Measurements from ENCODE around the gene LRRC45.

Gene LRRC45

GRCh38 chr17:82062076-82062983 lies 39.2 kb downstream of the LRRC45 start:
- no peak for ATAC-seq
- TF ChIP-seq CSDC2 (CRISPR knock-in tag; IDR thresholded peaks at IDR 0.05) (no peak), ZNF8 (CRISPR knock-in tag; IDR thresholded peaks at IDR 0.05) (no peak)
- TF ChIP-seq, protein P1, sequence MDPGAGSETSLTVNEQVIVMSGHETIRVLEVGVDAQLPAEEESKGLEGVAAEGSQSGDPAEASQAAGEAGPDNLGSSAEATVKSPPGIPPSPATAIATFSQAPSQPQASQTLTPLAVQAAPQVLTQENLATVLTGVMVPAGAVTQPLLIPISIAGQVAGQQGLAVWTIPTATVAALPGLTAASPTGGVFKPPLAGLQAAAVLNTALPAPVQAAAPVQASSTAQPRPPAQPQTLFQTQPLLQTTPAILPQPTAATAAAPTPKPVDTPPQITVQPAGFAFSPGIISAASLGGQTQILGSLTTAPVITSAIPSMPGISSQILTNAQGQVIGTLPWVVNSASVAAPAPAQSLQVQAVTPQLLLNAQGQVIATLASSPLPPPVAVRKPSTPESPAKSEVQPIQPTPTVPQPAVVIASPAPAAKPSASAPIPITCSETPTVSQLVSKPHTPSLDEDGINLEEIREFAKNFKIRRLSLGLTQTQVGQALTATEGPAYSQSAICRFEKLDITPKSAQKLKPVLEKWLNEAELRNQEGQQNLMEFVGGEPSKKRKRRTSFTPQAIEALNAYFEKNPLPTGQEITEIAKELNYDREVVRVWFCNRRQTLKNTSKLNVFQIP (CRISPR knock-in tag; IDR thresholded peaks at IDR 0.05; ENCODE audit: borderline replicate concordance, low read depth): no peak

GRCh38 chr17:82062984-82063368 lies 39.9 kb downstream of the LRRC45 start:
- no peak for TF ChIP-seq CSDC2 (CRISPR knock-in tag; IDR thresholded peaks at IDR 0.05)
- TF ChIP-seq BACH2 (CRISPR knock-in tag; IDR thresholded peaks at IDR 0.05; ENCODE audit: borderline replicate concordance): no peak
- TF ChIP-seq, protein P1 (CRISPR knock-in tag; IDR thresholded peaks at IDR 0.05; ENCODE audit: borderline replicate concordance, low read depth): no peak
- TF ChIP-seq ISL1 (CRISPR knock-in tag; IDR thresholded peaks at IDR 0.05): no peak
- TF ChIP-seq ARNTL (CRISPR knock-in tag; IDR thresholded peaks at IDR 0.05; ENCODE audit: borderline replicate concordance, low read depth): no peak
- TF ChIP-seq SNAI2 (CRISPR knock-in tag; IDR thresholded peaks at IDR 0.05): no peak
- TF ChIP-seq PPARA (CRISPR knock-in tag; IDR thresholded peaks at IDR 0.05; ENCODE audit: borderline replicate concordance): no peak
- TF ChIP-seq ZNF8 (CRISPR knock-in tag; IDR thresholded peaks at IDR 0.05): no peak
- TF ChIP-seq, protein P2, sequence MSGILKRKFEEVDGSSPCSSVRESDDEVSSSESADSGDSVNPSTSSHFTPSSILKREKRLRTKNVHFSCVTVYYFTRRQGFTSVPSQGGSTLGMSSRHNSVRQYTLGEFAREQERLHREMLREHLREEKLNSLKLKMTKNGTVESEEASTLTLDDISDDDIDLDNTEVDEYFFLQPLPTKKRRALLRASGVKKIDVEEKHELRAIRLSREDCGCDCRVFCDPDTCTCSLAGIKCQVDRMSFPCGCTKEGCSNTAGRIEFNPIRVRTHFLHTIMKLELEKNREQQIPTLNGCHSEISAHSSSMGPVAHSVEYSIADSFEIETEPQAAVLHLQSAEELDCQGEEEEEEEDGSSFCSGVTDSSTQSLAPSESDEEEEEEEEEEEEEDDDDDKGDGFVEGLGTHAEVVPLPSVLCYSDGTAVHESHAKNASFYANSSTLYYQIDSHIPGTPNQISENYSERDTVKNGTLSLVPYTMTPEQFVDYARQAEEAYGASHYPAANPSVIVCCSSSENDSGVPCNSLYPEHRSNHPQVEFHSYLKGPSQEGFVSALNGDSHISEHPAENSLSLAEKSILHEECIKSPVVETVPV (CRISPR knock-in tag; IDR thresholded peaks at IDR 0.05): no peak
- TF ChIP-seq, protein P3, sequence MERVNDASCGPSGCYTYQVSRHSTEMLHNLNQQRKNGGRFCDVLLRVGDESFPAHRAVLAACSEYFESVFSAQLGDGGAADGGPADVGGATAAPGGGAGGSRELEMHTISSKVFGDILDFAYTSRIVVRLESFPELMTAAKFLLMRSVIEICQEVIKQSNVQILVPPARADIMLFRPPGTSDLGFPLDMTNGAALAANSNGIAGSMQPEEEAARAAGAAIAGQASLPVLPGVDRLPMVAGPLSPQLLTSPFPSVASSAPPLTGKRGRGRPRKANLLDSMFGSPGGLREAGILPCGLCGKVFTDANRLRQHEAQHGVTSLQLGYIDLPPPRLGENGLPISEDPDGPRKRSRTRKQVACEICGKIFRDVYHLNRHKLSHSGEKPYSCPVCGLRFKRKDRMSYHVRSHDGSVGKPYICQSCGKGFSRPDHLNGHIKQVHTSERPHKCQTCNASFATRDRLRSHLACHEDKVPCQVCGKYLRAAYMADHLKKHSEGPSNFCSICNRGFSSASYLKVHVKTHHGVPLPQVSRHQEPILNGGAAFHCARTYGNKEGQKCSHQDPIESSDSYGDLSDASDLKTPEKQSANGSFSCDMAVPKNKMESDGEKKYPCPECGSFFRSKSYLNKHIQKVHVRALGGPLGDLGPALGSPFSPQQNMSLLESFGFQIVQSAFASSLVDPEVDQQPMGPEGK (CRISPR knock-in tag; IDR thresholded peaks at IDR 0.05; ENCODE audit: borderline replicate concordance): no peak
- TF ChIP-seq GLIS3 (CRISPR knock-in tag; IDR thresholded peaks at IDR 0.05): no peak
- TF ChIP-seq TCF4 (CRISPR knock-in tag; IDR thresholded peaks at IDR 0.05; ENCODE audit: borderline replicate concordance): no peak
- TF ChIP-seq ZC3H10 (CRISPR knock-in tag; IDR thresholded peaks at IDR 0.05): no peak
- no peak for TF ChIP-seq CREB5 (CRISPR knock-in tag; IDR thresholded peaks at IDR 0.05; ENCODE audit: low read depth)
- TF ChIP-seq TOX (CRISPR knock-in tag; IDR thresholded peaks at IDR 0.05; ENCODE audit: borderline replicate concordance): no peak
- no peak for TF ChIP-seq OSR1 (CRISPR knock-in tag; IDR thresholded peaks at IDR 0.05)
- no peak for ATAC-seq

DNA sequence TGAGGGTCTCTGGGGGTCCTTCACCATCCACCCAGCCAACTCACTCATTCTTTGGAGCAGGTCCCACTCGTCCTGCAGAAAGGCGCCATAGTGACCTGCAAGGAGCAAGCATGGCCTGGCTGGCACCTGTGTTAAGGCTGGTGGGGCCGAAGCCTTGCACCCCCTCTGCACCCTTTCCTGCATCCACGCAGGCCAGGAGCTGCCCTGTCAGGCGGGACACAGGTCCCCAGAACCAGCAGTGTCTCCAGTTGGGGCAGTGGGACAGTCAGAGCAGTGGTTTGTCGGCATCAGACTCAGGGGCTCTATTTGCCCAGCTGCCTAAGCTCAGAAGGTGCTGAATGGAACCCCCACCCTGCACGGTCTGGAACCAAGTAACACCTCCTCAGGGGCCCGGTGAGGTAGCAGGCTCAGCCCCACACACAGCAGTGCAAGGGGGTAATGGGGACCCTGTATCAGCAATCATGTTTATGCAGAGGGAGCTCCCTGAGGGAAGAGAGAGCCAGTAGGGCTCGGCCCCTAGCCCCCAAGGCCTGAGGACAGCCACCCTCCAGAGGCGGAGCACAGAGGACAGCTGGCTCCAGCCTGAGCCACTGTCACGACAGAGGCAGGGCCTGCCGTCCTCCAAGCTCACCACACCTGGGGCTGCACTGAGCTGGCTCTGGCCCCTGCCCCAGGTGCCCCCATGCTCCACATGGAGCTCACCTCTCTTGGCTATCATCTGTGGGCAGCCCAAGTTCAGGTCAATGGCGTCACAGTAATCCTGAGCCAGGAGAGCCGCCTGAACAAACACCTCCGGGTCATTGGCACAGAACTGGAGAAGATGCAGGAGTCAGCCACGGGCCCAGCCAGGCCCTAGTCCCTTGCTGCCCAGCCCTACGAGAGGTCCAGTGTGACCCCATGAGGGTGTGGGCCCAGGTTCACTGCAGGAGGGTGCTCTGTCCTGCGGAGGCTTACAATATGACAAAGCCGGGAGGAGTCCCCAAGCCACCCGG lies 40.6 kb downstream of the LRRC45 start:
- no peak for ATAC-seq

More for the DNA sequence above, 40.6 kb downstream of the LRRC45 start:
- TF ChIP-seq ESRRG (CRISPR knock-in tag; IDR thresholded peaks at IDR 0.05): no peak
- TF ChIP-seq, protein P2 (CRISPR knock-in tag; IDR thresholded peaks at IDR 0.05): no peak
- TF ChIP-seq ARNTL (CRISPR knock-in tag; IDR thresholded peaks at IDR 0.05; ENCODE audit: borderline replicate concordance, low read depth): no peak
